ENCODE data around the gene PTGDR.

Gene PTGDR

GRCh38 chr14:52313903-52314594, 46.6 kb downstream of the PTGDR start, which contains the start of gene PTGER2:
Gene PTGER2, plus strand, starts transcription at chr14:52314312. Its CDS starts 237 bp downstream, at chr14:52314549.
- DNase-seq, result peak; percentile 87

DNA sequence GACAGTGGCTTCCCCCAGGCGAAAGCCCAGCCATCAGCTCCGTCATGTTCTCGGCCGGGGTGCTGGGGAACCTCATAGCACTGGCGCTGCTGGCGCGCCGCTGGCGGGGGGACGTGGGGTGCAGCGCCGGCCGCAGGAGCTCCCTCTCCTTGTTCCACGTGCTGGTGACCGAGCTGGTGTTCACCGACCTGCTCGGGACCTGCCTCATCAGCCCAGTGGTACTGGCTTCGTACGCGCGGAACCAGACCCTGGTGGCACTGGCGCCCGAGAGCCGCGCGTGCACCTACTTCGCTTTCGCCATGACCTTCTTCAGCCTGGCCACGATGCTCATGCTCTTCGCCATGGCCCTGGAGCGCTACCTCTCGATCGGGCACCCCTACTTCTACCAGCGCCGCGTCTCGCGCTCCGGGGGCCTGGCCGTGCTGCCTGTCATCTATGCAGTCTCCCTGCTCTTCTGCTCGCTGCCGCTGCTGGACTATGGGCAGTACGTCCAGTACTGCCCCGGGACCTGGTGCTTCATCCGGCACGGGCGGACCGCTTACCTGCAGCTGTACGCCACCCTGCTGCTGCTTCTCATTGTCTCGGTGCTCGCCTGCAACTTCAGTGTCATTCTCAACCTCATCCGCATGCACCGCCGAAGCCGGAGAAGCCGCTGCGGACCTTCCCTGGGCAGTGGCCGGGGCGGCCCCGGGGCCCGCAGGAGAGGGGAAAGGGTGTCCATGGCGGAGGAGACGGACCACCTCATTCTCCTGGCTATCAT, 47.3 kb downstream of the PTGDR start:
- DNase-seq, result peak; percentile 39

DNA sequence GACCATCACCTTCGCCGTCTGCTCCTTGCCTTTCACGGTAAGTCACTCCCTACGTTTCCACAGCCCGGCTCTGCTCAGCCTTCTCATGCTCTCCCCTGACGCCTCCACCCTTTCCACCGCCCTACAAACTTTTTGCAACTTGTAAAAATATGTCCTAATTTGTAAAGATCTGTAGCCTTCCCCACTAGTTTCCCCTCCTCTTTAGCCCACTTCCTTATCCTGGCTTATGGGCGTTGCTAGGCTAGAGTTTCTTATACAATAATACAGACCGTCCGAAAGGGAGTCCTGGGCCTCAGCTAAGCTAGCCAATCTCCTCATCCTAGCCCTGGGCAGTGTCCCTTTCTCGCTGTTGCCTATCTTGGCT, 47.8 kb downstream of the PTGDR start:
- no peak for DNase-seq

GRCh38 chr14:52318062-52318461, 50.6 kb downstream of the PTGDR start:
- DNase-seq, result no peak

DNA sequence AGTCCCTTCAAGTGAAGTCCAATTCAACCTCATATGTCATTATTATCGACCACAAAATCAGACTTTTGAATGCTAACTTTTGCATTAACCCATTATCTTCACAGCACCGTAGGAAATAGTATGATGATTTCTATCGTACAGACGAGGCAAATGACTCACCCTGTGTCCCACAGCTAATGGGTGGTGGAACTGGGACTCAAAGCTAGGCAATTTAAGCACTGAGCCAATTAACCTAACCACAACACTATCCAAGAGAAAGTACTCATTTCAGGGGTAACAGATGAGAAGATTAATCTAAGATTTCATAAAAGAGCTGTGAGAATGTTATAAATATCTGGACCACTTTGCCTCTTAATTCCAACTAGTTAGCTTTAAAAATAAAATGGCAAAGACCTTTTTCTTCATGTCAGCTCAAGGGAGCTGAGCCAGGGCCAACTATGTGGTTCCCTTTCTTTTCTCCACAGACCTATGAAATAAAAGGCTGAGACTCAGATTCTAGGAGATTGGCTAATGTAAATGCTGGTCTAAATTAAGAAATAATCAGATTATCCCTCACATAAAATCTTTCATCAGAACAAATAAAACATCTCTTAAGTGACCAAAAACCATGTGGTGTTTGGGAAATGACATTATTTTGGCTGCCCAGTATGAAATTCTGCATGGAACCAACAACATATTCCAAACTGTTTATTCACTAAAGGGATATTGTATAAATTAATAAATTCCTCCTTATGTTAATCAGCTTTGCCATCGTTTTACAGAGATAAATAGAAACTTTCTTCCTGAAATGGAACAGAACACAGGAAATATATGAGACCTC, 51.5 kb downstream of the PTGDR start:
- no peak for DNase-seq

DNA sequence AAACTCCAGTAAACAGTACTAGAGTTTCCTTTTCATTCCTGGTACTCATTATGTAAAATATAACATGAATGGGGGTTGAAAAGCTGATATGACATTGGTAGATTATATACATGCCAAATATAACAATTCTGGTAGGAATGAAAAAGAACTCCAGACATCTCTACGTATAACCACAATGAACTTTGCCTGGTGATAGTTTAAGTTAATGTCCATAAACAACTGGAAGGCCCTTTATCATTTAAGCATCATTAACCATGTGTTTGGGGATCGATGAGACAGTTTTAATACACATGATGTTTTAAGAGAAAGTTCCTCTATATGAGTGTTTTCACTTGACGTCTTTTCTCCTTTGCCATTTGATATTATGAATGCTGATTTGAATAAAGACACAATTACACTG, 52.4 kb downstream of the PTGDR start:
- no peak for DNase-seq

- no peak for DNase-seq
Measured at GRCh38 chr14:52325126-52325525, 57.6 kb downstream of the PTGDR start.

- DNase-seq, result no peak
Measured at GRCh38 chr14:52325630-52326029, 58.1 kb downstream of the PTGDR start.
